SU-DHL-6 (cell line): ENCODE data around the gene LRP1.

Experiments
- EZH2phosphoT487 ChIP-seq: fragments of 200-600 bp; sonication (generic), shearing (Covaris generic); conservative IDR thresholded peaks from 2 replicates; pipeline ENCODE4 v1.6.1; 2018; ENCODE audit warnings: mild to moderate bottlenecking, antibody characterized with exemption, low read length, moderate library complexity, mixed read lengths
- TF ChIP-seq, protein P1 (sequence below): fragments of 200-600 bp; sonication (generic); IDR thresholded peaks from one replicate; pipeline ENCODE4 v1.5.1; 2017; ENCODE audit warnings: antibody characterized with exemption, mild to moderate bottlenecking, low read length, moderate library complexity; ENCODE audit not compliant: insufficient read depth, poor library complexity, severe bottlenecking

DNA sequence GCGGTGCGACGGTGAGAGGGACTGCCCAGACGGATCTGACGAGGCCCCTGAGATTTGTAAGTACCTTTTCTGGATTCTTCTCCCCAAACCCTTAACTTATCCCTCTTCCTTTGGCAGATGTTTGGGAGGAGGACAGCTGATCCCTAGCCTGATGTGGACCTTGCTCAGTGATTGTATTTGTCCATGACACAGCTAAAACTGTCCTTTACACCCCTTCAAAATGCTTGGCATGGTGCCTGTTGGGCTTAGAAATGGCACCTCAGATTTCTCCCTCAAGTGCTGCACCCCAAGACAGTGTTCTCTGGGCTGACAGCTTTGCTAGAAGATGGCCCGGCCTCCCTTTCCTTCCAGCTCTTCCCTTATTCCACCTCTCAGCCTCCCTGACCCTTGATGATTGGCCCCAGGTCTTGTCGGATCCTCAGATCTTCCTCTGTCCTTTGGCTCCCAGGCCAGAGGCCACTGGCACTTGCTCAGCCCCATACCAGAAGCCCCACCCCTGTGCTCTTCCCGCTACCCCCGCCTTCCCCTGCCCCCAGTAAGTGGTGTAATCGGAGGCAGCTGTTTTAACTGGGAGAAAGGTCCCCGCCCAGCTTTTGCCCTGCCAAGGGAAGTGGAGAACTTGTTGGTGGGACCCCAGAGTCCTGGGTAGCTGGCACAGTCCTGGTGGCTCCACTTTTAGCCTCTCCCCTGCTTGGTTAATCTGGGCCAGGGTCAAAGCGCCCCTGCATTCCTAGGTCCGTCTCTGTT lies 10.4 kb downstream of the LRP1 start:
- TF ChIP-seq, protein P1, sequence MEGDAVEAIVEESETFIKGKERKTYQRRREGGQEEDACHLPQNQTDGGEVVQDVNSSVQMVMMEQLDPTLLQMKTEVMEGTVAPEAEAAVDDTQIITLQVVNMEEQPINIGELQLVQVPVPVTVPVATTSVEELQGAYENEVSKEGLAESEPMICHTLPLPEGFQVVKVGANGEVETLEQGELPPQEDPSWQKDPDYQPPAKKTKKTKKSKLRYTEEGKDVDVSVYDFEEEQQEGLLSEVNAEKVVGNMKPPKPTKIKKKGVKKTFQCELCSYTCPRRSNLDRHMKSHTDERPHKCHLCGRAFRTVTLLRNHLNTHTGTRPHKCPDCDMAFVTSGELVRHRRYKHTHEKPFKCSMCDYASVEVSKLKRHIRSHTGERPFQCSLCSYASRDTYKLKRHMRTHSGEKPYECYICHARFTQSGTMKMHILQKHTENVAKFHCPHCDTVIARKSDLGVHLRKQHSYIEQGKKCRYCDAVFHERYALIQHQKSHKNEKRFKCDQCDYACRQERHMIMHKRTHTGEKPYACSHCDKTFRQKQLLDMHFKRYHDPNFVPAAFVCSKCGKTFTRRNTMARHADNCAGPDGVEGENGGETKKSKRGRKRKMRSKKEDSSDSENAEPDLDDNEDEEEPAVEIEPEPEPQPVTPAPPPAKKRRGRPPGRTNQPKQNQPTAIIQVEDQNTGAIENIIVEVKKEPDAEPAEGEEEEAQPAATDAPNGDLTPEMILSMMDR = no peak
- TF ChIP-seq EZH2phosphoT487 = no peak
